HG03066 (cell line): ENCODE results near the gene C3orf20.

Experiments
- ATAC-seq: cut with Tn5 transposase; IDR thresholded peaks from one replicate; pipeline ENCODE4 v1.9.1; 2021; ENCODE audit warnings: low read depth; ENCODE audit not compliant: unreplicated experiment

C3orf20 gene

DNA sequence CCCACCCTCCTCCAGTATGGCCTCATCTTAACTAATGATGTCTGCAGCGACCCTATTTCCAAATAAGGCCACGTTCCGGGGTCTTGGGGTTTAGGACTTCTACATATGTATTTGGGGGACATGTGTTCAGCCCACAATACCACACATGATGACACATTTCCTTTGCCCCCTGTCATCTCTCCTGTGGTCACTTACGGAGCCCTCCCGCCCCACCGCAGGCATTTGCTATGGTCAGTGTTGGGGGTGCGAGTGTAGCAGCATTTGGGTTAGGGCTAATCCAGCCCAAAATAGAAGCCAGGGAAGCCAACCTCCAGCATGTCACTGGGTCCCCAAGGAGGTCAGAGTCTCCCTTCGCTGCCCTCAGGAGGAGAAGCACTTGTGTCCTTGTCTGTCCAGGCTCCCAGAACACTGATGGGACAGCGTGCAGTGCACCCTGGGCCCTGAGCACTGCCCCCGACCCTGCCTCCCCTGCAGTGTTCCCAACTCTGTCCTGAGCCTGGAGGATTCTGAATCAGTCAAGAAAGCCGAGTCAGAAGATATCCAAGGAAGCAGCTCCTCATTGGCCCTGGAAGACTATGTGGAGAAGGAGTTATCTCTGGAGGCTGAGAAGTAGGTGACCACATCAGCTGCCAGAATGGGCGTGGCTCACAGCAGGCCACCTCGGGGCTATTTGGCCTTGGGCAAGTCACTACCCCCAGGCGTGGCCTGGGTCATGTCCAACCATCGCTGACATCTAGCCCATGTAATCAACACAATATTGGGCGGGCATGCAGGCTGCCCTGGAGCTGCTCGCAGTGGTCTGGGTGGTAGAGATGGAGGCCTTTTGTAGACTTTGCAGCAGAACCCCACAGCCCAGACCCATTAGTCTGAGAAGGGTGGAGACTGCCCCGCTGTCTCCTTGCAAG lies 96.9 kb downstream of the C3orf20 start:
- ATAC-seq, result no peak

DNA sequence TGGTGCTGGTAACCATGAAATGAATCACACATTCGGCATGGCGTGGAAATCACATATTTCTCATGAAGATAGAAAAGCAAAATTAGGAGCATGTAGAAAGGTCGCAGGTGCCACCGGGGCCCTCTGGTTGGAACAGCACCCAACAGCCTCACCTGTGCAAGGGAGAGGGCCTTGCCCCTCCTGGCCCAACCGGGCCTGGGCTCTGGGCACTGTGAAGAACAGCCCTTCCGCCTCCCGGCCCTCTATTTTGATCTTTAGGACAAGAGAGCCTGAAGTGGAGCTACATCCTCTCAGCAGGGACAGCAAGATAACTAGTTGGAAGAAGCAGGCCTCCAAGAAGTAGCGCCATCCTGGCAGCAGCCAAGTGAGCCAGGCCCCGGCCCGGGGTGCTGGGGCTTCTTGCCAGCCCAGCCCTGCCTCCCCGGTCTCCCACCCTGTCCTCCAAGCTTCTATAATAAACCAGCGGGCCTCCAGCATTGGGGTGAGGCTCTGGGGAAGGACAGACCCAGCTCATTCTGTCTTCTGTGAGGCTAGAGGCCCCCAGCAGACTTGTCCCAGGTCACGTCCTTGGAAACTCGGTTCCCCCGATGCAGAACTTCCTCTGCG lies 97.7 kb downstream of the C3orf20 start:
- ATAC-seq, result no peak

DNA sequence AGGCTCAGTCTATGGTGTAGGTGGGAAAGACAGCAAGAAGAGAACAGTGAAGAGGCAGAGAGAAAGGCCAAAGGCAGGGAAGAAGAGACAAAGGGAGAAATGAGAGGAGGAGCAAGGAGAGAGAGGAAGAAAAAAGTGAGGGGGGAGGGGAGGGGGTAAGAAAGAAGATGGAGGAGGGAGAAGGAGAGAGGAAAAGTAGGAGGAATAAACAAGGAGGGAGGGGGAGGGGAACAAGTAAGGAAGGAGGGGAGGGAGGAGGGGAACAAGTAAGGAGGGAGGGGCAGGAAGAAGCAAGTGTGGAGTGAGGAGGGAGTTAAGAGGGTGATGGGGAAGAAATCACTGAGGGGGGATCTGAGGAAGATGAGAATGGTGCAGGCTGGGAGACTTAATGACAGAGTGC lies 98.3 kb downstream of the C3orf20 start:
- ATAC-seq, result no peak

DNA sequence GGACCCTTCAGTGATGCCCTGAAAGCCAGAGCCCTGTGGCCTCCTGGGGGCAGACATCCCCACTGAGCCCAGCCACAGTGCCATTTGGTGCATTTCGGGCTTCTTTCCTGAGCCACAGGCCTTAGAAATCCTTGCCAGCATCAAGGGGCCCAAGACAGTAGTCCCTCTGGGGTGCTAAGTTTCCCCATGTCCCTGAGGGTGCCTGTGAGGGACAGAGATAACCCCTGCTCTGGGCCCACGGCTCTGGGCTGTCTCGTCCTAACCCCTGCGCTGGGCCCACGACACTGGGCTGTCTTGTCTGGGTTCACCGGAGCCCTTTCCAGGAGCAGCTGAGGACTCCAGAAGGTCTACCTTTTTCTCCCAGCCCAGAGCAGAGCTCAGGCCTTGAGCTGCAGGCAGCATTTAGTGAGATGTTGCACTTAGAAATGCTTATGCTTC lies 98.8 kb downstream of the C3orf20 start:
- no peak for ATAC-seq

DNA sequence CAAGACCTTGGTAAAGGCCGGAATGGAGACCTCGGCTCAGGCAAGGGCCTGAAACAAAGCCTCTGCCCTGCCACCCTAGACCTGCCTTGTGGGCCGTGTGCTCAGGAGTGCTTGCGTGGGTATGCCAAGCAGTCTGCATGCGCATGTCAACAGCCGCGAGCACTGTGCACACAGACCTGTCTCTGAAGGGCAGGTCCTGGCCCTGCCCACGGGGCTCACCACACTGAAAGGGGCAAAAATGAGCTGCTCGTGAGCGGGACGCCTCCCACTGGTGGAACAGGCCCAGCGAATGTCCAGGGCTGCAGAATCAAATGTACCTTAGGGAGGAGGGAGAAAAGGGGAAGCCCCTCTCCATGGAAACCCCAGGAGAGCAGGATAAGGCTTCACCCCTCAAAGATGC lies 99.5 kb downstream of the C3orf20 start:
- no peak for ATAC-seq

DNA sequence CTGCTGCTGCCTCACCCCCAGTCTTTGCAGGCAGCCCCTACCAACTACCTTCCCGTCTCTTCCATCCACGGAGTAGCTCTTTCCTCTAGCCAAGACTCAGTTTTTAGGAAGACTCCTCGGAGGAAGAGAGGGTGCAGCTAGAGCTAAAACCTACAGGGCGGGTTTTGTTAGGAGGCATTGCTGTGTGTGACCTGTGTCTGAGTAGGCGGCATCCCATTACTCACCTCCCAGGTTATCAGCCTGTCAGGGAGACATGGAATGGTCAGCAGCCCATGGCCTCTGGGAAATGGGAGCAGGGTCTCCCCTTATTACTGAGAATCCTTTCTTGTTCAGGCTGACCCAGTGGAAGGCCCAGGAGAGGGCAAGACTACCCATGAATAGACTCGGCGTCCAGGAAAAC lies 100.1 kb downstream of the C3orf20 start:
- no peak for ATAC-seq

DNA sequence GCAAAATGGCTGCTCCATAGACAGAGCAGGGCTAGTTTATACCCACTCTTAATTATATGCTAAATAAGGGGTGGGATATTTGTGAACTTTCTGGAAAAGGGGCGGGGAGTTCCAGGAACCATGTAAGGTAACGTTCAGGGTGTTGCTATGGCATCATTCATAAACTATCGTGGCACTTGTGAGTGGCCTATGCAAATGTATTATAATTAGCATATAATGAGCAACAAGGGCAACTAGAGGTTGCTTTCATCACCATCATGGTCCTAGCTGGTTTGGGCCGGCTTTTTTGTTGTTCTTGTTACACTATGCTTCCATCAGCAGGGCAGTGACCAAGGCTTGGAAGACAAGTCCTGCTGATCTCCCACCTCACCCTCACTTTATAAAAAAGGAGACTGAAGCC lies 100.6 kb downstream of the C3orf20 start:
- ATAC-seq, result no peak

DNA sequence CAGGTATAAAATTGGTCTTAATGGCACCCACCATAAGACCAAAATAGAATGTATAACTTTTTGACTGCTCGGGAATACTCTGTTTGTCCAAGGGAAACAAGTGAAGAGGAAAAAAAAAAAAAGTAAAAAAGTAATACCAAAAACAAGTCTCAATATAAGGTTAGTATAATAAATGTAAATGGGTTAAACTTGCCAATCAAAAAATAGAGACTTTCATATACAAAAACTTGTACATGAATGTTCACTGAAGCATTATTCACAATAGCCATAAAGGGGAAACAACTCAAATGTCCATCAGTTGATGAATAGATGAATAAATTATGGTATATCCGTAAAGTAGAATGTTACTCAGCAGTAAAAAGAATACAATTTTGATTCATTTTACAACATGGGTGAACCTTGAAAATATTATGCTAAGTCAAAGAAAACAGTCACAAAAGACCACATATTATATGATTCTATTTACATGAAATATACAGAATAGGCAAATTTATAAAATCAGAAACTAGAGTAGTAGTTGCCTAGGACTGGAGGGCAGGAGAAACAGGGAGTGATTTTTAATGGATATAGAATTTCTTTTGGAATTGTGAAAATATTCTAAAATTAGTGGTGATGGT lies 104.2 kb downstream of the C3orf20 start:
- no peak for ATAC-seq

DNA sequence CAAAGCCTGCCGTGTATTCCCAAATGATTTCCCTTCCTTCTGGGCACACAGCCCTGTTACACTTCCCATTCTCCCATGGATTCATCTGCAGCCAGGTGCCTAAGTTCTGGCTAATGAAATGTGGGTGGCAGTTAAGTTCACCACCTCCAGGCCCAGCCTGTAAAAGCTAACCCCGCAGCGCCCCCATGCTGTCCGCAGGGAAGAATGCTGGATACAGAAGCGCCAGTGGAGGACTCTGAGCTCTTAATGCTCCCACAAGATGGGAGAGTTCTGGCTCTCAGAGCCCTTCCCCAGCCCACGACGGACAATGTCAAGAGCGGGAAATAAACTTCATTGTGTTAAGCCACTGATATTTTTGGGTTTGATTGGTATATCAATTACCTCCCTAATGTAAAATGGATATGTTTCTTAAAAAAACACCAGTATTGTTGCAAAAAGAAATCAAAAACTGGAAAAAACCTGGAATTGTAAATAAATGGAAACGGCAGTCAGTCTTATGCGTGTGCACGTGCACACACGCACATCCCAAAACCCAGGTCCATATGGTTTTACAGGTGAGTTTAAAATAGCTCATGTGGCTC lies 106.1 kb downstream of the C3orf20 start:
- ATAC-seq, result peak; percentile 82

DNA sequence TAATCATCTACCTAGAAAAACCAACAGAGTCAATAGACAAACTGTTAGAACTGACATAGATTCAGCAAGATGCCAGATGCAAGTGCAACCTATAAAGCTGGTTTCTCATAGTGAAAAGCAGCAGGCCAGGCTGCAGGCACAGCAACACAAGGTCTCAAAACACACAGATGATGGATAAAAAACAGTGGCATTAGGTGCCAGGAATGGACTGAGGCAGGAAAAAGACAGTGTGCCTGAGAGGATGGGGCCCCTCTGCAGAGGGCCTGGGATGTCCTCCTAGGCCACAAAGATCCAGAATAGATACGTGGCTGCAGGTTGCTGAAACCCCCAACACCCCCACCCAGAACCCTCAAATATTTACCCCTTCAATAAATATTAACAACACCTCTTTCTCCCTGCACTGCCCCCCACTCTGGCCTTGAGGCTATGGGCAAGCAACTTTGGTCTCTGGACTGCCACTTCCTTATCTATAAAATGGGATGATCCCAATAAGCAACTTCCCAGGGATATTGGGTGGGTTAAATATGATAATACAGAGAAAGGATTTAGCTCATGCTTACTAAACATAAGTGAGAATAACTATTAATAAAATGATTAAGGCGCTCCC lies 108.6 kb downstream of the C3orf20 start:
- no peak for ATAC-seq

DNA sequence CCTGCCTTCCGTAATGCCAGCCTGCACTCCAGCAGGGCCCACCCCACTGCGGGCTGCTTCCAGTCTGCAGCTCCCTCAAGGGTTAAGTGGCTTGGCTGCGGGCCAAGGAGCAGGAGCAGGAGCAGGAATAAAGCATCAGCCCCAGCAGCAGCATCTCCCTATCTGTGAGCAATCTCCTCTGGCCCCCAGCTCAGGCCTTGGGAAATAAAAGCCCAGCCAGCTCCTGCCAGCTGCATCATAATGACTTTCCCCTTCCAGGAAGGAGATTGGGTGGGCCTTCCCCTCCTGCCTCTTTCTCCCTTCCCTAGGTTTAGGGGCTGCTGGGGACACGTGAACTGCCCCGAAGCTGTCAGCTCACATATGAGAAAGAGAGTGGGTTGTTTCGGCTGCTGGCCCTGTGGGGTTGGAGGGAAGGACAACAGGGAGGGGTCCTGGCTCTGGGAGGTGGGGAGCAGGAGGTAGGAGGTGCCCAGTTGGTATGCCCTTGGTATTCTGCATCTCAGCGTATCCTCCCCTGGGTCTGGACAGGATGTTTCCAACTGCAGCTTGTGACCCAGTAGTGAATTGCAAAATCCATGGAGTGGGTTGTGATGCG lies 109.2 kb downstream of the C3orf20 start:
- ATAC-seq, result no peak

DNA sequence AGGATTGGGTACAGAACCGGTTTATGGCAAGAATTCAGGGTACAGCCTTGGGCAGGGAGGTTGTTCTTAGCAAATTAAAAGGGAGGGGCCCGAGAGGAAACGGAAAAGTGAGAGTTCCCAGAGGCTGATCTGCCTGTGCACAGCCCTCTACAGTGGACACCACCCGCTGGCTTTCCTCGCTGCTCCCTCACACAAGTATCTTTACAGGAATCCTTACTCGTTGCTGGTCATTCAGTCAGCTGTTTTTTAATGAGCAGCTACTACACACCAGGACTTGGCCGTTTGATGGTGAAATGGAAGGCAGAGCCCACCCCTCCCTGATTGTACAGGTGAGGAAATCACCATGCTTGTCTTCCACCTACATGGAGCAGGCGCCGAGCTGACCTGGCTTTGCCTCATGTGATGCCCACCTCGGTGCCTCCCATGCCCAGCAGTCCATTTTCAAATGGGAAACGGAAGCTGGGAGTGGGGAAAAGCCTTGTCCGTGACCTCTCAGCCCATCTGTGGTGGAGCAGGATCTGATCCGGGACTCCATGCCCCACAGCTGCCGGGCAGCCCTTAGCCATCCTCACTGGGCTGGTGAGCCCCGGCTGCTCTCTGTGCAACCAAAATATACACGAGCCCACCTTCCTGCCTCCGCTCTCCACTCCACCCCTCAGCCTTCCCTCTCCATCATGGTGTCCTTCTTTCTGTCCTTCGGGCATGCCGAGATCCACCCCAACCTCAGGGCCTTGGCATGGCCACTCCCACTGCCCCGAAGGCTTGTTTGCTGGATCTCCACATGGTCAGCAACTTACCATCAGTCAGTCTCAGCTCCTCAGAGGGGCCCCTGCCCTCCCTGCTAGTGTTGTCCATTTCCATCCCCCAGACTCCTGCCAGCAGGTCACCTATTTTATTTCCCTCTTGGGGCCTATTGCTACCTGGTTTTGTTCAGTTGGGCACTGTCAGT lies 110.5 kb downstream of the C3orf20 start:
- ATAC-seq, result no peak

DNA sequence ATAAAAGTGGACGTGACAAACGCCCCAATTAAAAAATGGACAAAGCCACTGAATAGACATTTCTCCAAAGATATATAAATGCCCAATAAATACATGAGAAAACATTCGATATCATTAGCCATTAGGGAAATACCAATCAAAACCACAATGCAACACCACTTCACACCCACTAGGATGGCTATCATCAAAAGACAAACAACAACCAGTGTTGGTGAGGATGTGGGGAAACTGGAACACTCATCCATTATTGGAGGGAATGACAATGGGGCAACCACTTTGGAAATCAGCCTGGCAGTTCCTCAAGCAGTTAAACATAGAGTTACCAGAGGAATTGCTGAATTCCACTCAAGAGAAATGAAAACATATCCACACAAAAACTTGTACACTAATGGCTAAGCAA lies 111.4 kb downstream of the C3orf20 start:
- no peak for ATAC-seq

DNA sequence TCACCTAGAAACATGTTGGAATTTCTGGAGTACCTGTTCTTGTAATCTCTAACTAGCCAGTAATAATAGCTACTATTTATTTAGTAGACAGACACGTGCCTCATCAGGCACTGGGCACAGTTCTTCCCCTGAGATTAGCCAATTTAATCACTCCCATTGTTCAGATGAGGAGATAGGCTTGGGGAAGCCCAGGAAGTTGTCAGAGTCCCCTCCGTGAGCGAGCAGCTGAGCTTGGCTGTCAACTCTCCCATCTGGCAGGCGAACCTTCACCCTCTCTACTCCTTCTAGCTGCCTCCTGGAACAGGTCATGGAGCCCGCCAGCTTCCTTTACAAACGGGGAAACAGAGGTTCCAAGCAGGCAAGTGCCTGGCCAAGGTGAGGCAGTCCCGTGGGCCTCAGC lies 112.7 kb downstream of the C3orf20 start:
- ATAC-seq, result no peak

DNA sequence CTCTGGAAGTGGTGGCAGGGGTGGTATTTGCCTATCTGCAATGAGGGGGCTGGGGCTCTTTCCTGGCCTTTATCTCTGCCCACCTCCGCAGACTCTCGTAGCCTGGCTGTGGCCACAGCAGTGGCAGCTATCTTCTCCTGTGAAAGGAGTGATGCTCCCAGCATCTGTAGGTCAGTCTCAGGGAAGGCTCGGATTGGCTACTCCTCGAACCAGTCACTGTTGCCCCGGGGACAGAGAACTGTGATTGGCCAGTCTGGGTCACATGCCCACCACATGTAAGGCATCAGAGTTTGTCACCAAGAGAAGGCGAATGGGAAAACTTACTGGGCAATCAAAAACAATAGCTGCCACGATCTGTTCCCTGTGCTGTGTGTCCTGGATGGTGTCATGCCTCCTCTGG lies 113.7 kb downstream of the C3orf20 start:
- no peak for ATAC-seq

DNA sequence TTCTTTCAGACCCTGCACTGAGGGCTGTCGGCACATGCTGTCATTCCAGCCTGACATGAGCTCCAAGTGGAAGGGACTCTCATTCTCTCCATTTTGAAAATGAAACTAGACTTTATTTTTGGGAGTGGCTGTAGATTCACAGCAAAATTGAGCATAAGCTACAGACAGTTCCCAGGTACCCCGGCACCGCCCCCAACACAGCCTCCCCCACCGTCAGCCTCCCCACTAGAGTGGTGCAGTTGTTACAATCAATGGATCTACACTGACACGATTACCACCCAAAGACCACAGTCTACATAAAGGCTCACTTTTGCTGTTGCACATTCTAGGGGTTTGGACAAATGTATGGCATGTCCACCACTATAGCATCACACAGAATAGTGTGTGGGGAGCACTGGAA lies 114.3 kb downstream of the C3orf20 start:
- ATAC-seq, result no peak

DNA sequence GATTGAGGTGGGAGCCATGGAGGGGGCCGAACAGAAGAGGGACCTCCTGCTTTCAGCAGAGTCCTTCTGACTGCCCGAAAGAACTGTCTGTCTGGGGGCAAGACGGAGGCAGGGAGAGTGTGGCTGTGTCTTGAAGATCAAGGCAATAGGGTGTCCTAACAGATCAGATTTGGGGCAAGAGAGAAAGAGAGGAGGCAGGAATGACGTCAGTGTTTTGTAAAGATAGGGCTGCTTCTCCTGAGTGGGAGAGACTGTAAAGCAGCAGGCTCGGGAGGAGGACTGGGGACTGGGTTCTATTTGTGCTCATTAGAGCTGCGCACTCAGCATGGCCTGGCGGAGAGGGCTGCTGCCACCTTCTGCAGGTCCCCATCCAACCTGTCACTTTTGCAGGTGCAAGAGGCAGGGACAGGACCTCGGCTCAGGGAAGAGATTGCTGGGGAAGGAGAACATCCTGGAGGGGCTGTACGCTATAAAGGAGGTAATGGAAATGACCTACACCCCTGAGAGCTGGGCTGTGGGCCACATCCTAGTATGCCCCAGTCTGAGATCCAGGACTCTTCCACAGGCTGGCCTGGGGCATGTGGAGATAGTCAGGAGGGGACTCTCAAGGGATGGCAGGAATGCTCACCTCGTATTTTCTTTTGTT lies 114.8 kb downstream of the C3orf20 start:
- ATAC-seq, result no peak

DNA sequence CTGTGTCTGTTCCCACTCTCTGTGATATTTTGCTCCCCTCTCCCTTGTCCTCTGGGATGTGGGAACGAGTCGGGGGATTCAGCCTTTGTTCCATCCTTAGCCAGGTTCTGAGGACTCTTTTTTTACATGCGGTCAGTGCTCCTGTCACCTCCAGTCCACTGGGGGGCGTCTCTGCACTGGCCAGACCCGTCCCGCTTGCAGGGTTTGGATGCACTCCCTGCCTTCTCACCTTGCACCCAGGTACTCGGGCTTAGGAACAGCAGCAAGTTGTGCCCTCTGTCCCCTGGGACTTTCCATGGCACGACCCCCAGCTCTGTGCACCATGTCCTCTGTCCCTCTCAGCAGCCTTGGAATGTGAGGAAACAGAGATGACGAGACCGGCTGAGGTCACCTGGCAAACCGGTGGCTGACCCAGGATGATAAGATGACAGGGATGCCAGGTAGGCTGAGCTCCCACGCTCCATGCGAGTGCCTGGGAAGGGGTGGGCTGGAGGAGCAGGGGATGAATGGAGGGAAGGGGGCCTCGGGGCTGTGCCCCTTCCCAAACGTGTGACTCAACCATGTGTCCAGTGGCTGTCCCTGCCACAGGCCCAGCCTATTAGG lies 116.5 kb downstream of the C3orf20 start:
- ATAC-seq, result no peak

DNA sequence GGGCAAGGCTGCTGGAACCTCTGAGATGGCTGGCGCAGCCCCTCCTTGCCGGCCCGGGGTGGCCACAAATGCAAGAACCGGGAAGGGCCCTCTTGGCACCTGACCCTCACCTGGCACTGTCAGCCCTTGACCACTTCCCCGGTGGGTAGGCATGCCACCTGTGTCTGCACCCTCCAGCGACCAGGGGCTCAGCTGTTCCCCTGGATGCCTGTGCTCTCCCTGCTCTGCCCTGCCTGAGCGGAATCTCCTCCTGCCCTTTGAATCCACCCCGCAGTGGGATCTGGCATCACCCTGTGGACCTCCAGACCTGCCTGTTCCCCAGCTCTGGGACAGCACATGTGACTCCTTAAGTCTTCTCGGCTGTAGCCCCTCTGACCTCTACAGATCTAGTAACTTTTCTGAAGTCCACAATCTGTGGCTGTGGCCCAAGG lies 117.8 kb downstream of the C3orf20 start:
- ATAC-seq, result no peak
